Ishikawa (cell line): ENCODE measurements around the gene FBXW12.

Experiments used
- CEBPB ChIP-seq: IDR thresholded peaks from 2 replicates; pipeline ENCODE4 v1.6.1; 2012
- EGR1 ChIP-seq: IDR thresholded peaks from 2 replicates; pipeline ENCODE4 v1.6.1; 2012
- EP300 ChIP-seq: IDR thresholded peaks from 2 replicates; pipeline ENCODE4 v1.6.1; 2012; ENCODE audit warnings: borderline replicate concordance
- FOXM1 ChIP-seq: IDR thresholded peaks from 2 replicates; pipeline ENCODE4 v1.6.1; 2012; ENCODE audit warnings: low read depth, borderline replicate concordance
- NFIC ChIP-seq: IDR thresholded peaks from 2 replicates; pipeline ENCODE4 v1.6.1; 2012
- RAD21 ChIP-seq: IDR thresholded peaks from 2 replicates; pipeline ENCODE4 v1.6.1; 2012; ENCODE audit warnings: low read depth
- REST ChIP-seq: IDR thresholded peaks from 2 replicates; pipeline ENCODE4 v1.6.1; 2012; ENCODE audit warnings: low read depth, mild to moderate bottlenecking
- TAF1 ChIP-seq: IDR thresholded peaks from 2 replicates; pipeline ENCODE4 v1.6.1; 2012; ENCODE audit warnings: low read depth, mild to moderate bottlenecking
- TCF12 ChIP-seq: IDR thresholded peaks from 2 replicates; pipeline ENCODE4 v1.6.1; 2012; ENCODE audit warnings: low read depth
- TEAD4 ChIP-seq: IDR thresholded peaks from 2 replicates; pipeline ENCODE4 v1.6.1; 2012
- USF1 ChIP-seq: IDR thresholded peaks from 2 replicates; pipeline ENCODE4 v1.6.1; 2012
- YY1 ChIP-seq: IDR thresholded peaks from 2 replicates; pipeline ENCODE4 v1.6.1; 2012; ENCODE audit warnings: low read depth
- ZBTB7A ChIP-seq: IDR thresholded peaks from 2 replicates; pipeline ENCODE4 v1.6.1; 2012; ENCODE audit warnings: low read depth
- TF ChIP-seq, protein P1 (sequence below): IDR thresholded peaks from 2 replicates; pipeline ENCODE4 v1.6.1; 2012

GRCh38 chr3:48417529-48418108 is 45.6 kb downstream of the FBXW12 start:
- TF ChIP-seq CEBPB (no peak), RAD21 (no peak), TCF12 (no peak), EP300 (no peak), REST (no peak), USF1 (no peak), FOXM1 (no peak), EGR1 (no peak), TEAD4 (no peak), TAF1 (no peak), ZBTB7A (no peak), NFIC (no peak), YY1 (no peak)
- TF ChIP-seq, protein P1, sequence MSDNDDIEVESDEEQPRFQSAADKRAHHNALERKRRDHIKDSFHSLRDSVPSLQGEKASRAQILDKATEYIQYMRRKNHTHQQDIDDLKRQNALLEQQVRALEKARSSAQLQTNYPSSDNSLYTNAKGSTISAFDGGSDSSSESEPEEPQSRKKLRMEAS, result no peak
